SK-N-SH treated with all-trans-retinoic acid at 6 μM for 48 hours (cell line): Measurements from ENCODE around the gene ZFAND3.

Experiments
- ATAC-seq: fragments of 200-7000 bp; cut with Tn5 transposase; 3 replicates; pipeline ENCODE4 v1.9.1; 2020; ENCODE audit warnings: mild to moderate bottlenecking, moderate library complexity
- ARNTL ChIP-seq: fragments of 450-650 bp; formaldehyde crosslinking; IDR thresholded peaks from 2 replicates; pipeline ENCODE4 v1.5.0; 2020; ENCODE audit warnings: low read depth, mild to moderate bottlenecking, moderate library complexity, borderline replicate concordance
- BACH2 ChIP-seq: fragments of 250-450 bp; sonication (Bioruptor Pico); IDR thresholded peaks from 2 replicates; pipeline ENCODE4 v1.9.0; 2021; ENCODE audit warnings: mild to moderate bottlenecking, borderline replicate concordance
- CSDC2 ChIP-seq: fragments of 250-450 bp; sonication (Bioruptor Pico); IDR thresholded peaks from 2 replicates; pipeline ENCODE4 v1.5.0; 2020; ENCODE audit warnings: mild to moderate bottlenecking, moderate library complexity
- ESRRG ChIP-seq: fragments of 250-450 bp; sonication (Bioruptor Pico); IDR thresholded peaks from 2 replicates; pipeline ENCODE4 v1.6.1; 2021; ENCODE audit warnings: mild to moderate bottlenecking
- ISL1 ChIP-seq: fragments of 250-450 bp; sonication (Bioruptor Pico); IDR thresholded peaks from 2 replicates; pipeline ENCODE4 v2.1.2; 2022; ENCODE audit warnings: mild to moderate bottlenecking, moderate library complexity
- OSR1 ChIP-seq: fragments of 250-450 bp; sonication (Bioruptor Pico); IDR thresholded peaks from 2 replicates; pipeline ENCODE4 v1.8.0; 2022; ENCODE audit warnings: moderate library complexity, mild to moderate bottlenecking, inconsistent platforms
- PPARA ChIP-seq: fragments of 250-450 bp; sonication (Bioruptor Pico); IDR thresholded peaks from 2 replicates; pipeline ENCODE4 v1.5.0; 2020; ENCODE audit warnings: mild to moderate bottlenecking, borderline replicate concordance
- SNAI2 ChIP-seq: fragments of 250-450 bp; sonication (Bioruptor Pico); IDR thresholded peaks from 2 replicates; pipeline ENCODE4 v1.5.0; 2020; ENCODE audit warnings: mild to moderate bottlenecking, moderate library complexity
- TCF4 ChIP-seq: fragments of 250-450 bp; sonication (Bioruptor Pico); IDR thresholded peaks from 2 replicates; pipeline ENCODE4 v1.8.0; 2021; ENCODE audit warnings: mild to moderate bottlenecking, moderate library complexity, borderline replicate concordance
- TOX ChIP-seq: fragments of 250-450 bp; sonication (Bioruptor Pico); IDR thresholded peaks from 2 replicates; pipeline ENCODE4 v1.8.0; 2021; ENCODE audit warnings: mild to moderate bottlenecking, moderate library complexity, borderline replicate concordance
- ZC3H10 ChIP-seq: fragments of 250-450 bp; sonication (Bioruptor Pico); IDR thresholded peaks from 2 replicates; pipeline ENCODE4 v1.5.1; 2021; ENCODE audit warnings: mild to moderate bottlenecking, moderate library complexity
- ZFP30 ChIP-seq: fragments of 450-650 bp; formaldehyde crosslinking; IDR thresholded peaks from 2 replicates; pipeline ENCODE4 v1.5.0; 2022; ENCODE audit warnings: mild to moderate bottlenecking, moderate library complexity
- ZNF565 ChIP-seq: fragments of 450-650 bp; formaldehyde crosslinking; conservative IDR thresholded peaks from 2 replicates; pipeline ENCODE4 v1.5.0; 2020; ENCODE audit warnings: low read depth, mild to moderate bottlenecking, moderate library complexity
- ZNF70 ChIP-seq: fragments of 450-650 bp; formaldehyde crosslinking; IDR thresholded peaks from 2 replicates; pipeline ENCODE4 v1.5.0; 2020; ENCODE audit warnings: mild to moderate bottlenecking, moderate library complexity
- ZNF8 ChIP-seq: fragments of 450-650 bp; formaldehyde crosslinking; IDR thresholded peaks from 2 replicates; pipeline ENCODE4 v1.5.0; 2020; ENCODE audit warnings: mild to moderate bottlenecking, moderate library complexity
- TF ChIP-seq, protein P1 (sequence below): fragments of 250-450 bp; sonication (Bioruptor Pico); IDR thresholded peaks from 2 replicates; pipeline ENCODE4 v1.8.0; 2021; ENCODE audit warnings: low read depth, mild to moderate bottlenecking, moderate library complexity, borderline replicate concordance
- TF ChIP-seq, protein P2 (sequence below): fragments of 250-450 bp; sonication (Bioruptor Pico); IDR thresholded peaks from 2 replicates; pipeline ENCODE4 v1.5.0; 2020; ENCODE audit warnings: mild to moderate bottlenecking, moderate library complexity
- TF ChIP-seq, protein P3 (sequence below): fragments of 250-450 bp; sonication (Bioruptor Pico); IDR thresholded peaks from 2 replicates; pipeline ENCODE4 v1.8.0; 2020; ENCODE audit warnings: mild to moderate bottlenecking, moderate library complexity, borderline replicate concordance
- TF ChIP-seq, protein P4 (sequence below): fragments of 250-450 bp; sonication (Bioruptor Pico); IDR thresholded peaks from 2 replicates; pipeline ENCODE4 v1.5.1; 2020; ENCODE audit warnings: low read depth, mild to moderate bottlenecking, moderate library complexity
- TF ChIP-seq, protein P5 (sequence below): fragments of 250-450 bp; sonication (Bioruptor Pico); IDR thresholded peaks from 2 replicates; pipeline ENCODE4 v1.5.1; 2021; ENCODE audit warnings: mild to moderate bottlenecking, moderate library complexity

ZFAND3 gene

DNA sequence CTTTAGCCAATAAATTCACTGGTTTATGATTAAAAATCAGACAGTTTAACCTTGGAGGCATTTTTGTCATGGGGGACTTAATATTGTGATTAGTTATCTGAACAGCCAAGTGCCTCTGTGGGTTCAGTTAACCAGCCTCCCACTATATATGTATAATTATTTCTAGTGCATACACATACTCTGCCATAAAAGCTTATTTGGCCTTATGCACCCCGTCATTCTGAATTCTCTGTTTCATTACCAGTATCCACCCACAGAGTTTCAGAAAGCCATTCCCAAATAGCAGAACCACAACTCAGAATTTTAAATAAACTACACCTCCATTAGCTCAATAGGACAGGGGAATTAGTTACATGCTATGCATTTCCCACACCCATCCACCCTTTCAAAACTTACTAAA, 279.7 kb downstream of the ZFAND3 start:
- TF ChIP-seq ZC3H10 (CRISPR knock-in tag) (no peak), ZFP30 (CRISPR knock-in tag) (no peak), CSDC2 (CRISPR knock-in tag) (no peak), ESRRG (CRISPR knock-in tag) (no peak), TOX (no peak)
- TF ChIP-seq, protein P1, sequence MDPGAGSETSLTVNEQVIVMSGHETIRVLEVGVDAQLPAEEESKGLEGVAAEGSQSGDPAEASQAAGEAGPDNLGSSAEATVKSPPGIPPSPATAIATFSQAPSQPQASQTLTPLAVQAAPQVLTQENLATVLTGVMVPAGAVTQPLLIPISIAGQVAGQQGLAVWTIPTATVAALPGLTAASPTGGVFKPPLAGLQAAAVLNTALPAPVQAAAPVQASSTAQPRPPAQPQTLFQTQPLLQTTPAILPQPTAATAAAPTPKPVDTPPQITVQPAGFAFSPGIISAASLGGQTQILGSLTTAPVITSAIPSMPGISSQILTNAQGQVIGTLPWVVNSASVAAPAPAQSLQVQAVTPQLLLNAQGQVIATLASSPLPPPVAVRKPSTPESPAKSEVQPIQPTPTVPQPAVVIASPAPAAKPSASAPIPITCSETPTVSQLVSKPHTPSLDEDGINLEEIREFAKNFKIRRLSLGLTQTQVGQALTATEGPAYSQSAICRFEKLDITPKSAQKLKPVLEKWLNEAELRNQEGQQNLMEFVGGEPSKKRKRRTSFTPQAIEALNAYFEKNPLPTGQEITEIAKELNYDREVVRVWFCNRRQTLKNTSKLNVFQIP (CRISPR knock-in tag): no peak
- no peak for ATAC-seq

DNA sequence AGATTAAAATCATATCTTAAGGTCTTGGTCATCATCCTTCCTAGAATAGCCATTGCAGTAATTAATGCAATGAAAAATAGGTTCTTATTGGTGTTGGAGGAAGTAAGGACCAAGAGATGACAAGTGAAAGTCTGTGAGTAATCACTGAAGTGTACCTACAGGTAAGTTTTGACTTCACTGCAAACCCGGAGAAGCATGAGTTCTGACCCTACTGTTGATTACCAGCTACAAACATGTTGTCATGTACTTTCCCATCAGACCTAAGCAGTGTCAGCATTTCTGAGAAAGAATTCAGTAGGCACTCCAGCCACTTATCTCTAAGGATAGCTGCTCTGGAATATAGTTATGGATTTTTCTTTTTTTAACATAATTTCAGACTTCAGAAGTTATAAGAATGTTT, 280.9 kb downstream of the ZFAND3 start:
- ATAC-seq: no peak
- no peak for TF ChIP-seq OSR1 (CRISPR knock-in tag)
- TF ChIP-seq, protein P2, sequence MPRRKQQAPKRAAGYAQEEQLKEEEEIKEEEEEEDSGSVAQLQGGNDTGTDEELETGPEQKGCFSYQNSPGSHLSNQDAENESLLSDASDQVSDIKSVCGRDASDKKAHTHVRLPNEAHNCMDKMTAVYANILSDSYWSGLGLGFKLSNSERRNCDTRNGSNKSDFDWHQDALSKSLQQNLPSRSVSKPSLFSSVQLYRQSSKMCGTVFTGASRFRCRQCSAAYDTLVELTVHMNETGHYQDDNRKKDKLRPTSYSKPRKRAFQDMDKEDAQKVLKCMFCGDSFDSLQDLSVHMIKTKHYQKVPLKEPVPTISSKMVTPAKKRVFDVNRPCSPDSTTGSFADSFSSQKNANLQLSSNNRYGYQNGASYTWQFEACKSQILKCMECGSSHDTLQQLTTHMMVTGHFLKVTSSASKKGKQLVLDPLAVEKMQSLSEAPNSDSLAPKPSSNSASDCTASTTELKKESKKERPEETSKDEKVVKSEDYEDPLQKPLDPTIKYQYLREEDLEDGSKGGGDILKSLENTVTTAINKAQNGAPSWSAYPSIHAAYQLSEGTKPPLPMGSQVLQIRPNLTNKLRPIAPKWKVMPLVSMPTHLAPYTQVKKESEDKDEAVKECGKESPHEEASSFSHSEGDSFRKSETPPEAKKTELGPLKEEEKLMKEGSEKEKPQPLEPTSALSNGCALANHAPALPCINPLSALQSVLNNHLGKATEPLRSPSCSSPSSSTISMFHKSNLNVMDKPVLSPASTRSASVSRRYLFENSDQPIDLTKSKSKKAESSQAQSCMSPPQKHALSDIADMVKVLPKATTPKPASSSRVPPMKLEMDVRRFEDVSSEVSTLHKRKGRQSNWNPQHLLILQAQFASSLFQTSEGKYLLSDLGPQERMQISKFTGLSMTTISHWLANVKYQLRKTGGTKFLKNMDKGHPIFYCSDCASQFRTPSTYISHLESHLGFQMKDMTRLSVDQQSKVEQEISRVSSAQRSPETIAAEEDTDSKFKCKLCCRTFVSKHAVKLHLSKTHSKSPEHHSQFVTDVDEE (CRISPR knock-in tag): no peak
- no peak for TF ChIP-seq ESRRG (CRISPR knock-in tag)
- no peak for TF ChIP-seq ZFP30 (CRISPR knock-in tag)
- no peak for TF ChIP-seq ISL1 (CRISPR knock-in tag)

DNA sequence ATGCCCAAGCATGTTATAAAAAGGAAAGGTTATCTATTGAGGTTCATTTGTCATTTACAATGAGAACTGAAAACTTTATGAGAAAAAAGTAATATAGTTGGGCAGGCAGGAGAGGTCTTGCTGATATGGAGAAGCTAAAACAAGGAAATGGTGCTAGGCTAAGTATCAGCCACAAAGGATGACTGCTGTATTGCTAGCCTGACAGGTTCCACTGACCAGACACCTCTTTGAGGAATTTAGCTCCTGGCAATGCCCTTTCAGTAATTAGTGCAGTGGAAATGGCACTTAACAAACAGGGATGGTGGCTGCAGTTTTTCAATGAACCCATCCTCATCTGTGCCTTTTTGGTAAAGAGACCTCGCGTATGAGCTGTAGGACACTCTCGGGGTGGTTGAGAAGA, 284.4 kb downstream of the ZFAND3 start:
- TF ChIP-seq ARNTL (CRISPR knock-in tag) (no peak), ZNF70 (CRISPR knock-in tag) (no peak)
- no peak for ATAC-seq

DNA sequence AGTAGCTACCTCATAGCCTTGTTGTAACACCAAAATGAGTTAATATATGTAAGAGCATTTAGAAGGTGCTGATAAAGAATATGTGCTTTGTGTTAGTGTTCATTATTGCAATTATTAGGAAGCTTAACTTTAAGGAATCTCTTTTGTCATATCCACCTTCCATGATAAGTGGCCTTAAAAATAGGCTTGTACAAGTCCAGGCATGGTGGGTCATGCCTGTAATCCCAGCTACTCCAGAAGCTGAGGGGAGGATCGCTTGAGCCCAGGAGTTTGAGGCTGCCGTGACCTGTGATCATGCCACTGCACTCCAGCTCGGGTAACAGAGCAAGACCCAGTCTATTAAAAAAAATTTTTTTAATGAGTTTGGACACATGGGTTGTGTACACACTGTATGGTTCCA, 285.5 kb downstream of the ZFAND3 start:
- TF ChIP-seq TOX: no peak
- no peak for TF ChIP-seq TCF4 (CRISPR knock-in tag)
- no peak for TF ChIP-seq ESRRG (CRISPR knock-in tag)
- TF ChIP-seq, protein P3, sequence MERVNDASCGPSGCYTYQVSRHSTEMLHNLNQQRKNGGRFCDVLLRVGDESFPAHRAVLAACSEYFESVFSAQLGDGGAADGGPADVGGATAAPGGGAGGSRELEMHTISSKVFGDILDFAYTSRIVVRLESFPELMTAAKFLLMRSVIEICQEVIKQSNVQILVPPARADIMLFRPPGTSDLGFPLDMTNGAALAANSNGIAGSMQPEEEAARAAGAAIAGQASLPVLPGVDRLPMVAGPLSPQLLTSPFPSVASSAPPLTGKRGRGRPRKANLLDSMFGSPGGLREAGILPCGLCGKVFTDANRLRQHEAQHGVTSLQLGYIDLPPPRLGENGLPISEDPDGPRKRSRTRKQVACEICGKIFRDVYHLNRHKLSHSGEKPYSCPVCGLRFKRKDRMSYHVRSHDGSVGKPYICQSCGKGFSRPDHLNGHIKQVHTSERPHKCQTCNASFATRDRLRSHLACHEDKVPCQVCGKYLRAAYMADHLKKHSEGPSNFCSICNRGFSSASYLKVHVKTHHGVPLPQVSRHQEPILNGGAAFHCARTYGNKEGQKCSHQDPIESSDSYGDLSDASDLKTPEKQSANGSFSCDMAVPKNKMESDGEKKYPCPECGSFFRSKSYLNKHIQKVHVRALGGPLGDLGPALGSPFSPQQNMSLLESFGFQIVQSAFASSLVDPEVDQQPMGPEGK (CRISPR knock-in tag): no peak
- TF ChIP-seq, protein P4, sequence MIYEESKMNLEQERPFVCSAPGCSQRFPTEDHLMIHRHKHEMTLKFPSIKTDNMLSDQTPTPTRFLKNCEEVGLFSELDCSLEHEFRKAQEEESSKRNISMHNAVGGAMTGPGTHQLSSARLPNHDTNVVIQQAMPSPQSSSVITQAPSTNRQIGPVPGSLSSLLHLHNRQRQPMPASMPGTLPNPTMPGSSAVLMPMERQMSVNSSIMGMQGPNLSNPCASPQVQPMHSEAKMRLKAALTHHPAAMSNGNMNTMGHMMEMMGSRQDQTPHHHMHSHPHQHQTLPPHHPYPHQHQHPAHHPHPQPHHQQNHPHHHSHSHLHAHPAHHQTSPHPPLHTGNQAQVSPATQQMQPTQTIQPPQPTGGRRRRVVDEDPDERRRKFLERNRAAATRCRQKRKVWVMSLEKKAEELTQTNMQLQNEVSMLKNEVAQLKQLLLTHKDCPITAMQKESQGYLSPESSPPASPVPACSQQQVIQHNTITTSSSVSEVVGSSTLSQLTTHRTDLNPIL: no peak
- no peak for TF ChIP-seq BACH2 (CRISPR knock-in tag)
- TF ChIP-seq, protein P5, sequence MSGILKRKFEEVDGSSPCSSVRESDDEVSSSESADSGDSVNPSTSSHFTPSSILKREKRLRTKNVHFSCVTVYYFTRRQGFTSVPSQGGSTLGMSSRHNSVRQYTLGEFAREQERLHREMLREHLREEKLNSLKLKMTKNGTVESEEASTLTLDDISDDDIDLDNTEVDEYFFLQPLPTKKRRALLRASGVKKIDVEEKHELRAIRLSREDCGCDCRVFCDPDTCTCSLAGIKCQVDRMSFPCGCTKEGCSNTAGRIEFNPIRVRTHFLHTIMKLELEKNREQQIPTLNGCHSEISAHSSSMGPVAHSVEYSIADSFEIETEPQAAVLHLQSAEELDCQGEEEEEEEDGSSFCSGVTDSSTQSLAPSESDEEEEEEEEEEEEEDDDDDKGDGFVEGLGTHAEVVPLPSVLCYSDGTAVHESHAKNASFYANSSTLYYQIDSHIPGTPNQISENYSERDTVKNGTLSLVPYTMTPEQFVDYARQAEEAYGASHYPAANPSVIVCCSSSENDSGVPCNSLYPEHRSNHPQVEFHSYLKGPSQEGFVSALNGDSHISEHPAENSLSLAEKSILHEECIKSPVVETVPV (CRISPR knock-in tag): no peak
- TF ChIP-seq PPARA (CRISPR knock-in tag): no peak
- no peak for TF ChIP-seq ZFP30 (CRISPR knock-in tag)
- TF ChIP-seq ZNF8 (CRISPR knock-in tag): no peak
- TF ChIP-seq, protein P1 (CRISPR knock-in tag): no peak
- no peak for TF ChIP-seq CSDC2 (CRISPR knock-in tag)
- TF ChIP-seq ZNF565 (CRISPR knock-in tag): no peak
- TF ChIP-seq ZC3H10 (CRISPR knock-in tag): no peak
- TF ChIP-seq ISL1 (CRISPR knock-in tag): no peak
- TF ChIP-seq SNAI2 (CRISPR knock-in tag): no peak
- TF ChIP-seq, protein P2 (CRISPR knock-in tag): no peak
- TF ChIP-seq, all 23 proteins: peak for 0
- no peak for ATAC-seq
